Vagina (tissue), 2 donors: ENCODE results near the gene NOP14.
"Not testable (repeated sequence)": the region's sequence is repeated elsewhere in the genome, so short reads cannot be mapped to it uniquely, and the experiment has no call there.

Source experiments
- CTCF ChIP-seq, 3 experiments: fragments of 450-650 bp in 2 of 3; fragments of 200-600 bp in 1 of 3; sonication (generic) in 1 of 3; IDR thresholded peaks; one replicate each; pipeline ENCODE4 v1.5.1; 2017 to 2019; ENCODE audit warnings: antibody characterized with exemption in 3 of 3, mild to moderate bottlenecking in 2 of 3, moderate library complexity in 2 of 3
- POLR2A ChIP-seq, 2 donors: fragments of 450-650 bp; IDR thresholded peaks; one replicate each; pipeline ENCODE4 v1.6.1; 2017; ENCODE audit warnings: antibody characterized with exemption in 2 of 2, mild to moderate bottlenecking in 2 of 2, moderate library complexity in 2 of 2

GRCh38 chr4:2922453-2923101 lies 40.6 kb downstream of the NOP14 start:
- TF ChIP-seq POLR2A, CTCF (IDR thresholded peaks at IDR 0.05): not testable (repeated sequence)
